Mesodermal cell (in vitro differentiated cells): ENCODE results near the gene IL7R.

Source experiments
- H3K27ac ChIP-seq: 2 replicates; pipeline ENCODE4 v1.7.0; 2013; ENCODE audit warnings: mild to moderate bottlenecking, low read depth, low read length, moderate library complexity; ENCODE audit not compliant: severe bottlenecking
- H3K36me3 ChIP-seq: 2 replicates; pipeline ENCODE4 v1.7.1; 2013; ENCODE audit warnings: mild to moderate bottlenecking, low read length, moderate library complexity; ENCODE audit not compliant: control insufficient read depth, insufficient read depth
- H3K4me1 ChIP-seq: one replicate; pipeline ENCODE4 v1.7.1; 2013; ENCODE audit warnings: mild to moderate bottlenecking, low read length; ENCODE audit not compliant: insufficient read depth, control insufficient read depth, poor library complexity, severe bottlenecking
- H3K4me3 ChIP-seq: 2 replicates; pipeline ENCODE4 v1.7.0; 2013; ENCODE audit warnings: low read length, control low read depth, mild to moderate bottlenecking; ENCODE audit not compliant: insufficient read depth, poor library complexity, severe bottlenecking; ENCODE audit errors: extremely low read depth
- H3K9me3 ChIP-seq: 2 replicates; pipeline ENCODE4 v1.7.1; 2013; ENCODE audit warnings: mild to moderate bottlenecking, low read length, moderate library complexity; ENCODE audit not compliant: control insufficient read depth
- WGBS, 2 experiments: methylation state at CpG; one replicate each; pipeline ENCODE4 v1.1.5; 2013; ENCODE audit warnings: missing lambda C conversion rate in 2 of 2; ENCODE audit not compliant: insufficient coverage in 2 of 2; 5-methylcytosine and 5-hydroxymethylcytosine counted together

The IL7R gene

GRCh38 chr5:35822511-35822910, 34.2 kb upstream of the IL7R start:
- Histone ChIP-seq H3K4me3 (no peak overlapping the region), H3K27ac (no peak overlapping the region), H3K36me3 (no peaks in the 10 kb centered on the region), H3K4me1 (no peaks in the 10 kb centered on the region), H3K9me3 (no peaks in the 10 kb centered on the region)
- 81 to 93% methylated on average over 6 to 7 of the region's 8 CpGs for WGBS, 2 experiments

- no peaks in the 10 kb centered on the region for H3K9me3 ChIP-seq
- H3K4me3 ChIP-seq = no peak overlapping the region
- H3K36me3 ChIP-seq = no peaks in the 10 kb centered on the region
- WGBS, 2 experiments = 66 to 80% methylated on average over 6 to 7 of the region's 7 CpGs
- H3K27ac ChIP-seq = no peak overlapping the region
- no peaks in the 10 kb centered on the region for H3K4me1 ChIP-seq
Observed at GRCh38 chr5:35823347-35824098, 33.2 kb upstream of the IL7R start.

DNA sequence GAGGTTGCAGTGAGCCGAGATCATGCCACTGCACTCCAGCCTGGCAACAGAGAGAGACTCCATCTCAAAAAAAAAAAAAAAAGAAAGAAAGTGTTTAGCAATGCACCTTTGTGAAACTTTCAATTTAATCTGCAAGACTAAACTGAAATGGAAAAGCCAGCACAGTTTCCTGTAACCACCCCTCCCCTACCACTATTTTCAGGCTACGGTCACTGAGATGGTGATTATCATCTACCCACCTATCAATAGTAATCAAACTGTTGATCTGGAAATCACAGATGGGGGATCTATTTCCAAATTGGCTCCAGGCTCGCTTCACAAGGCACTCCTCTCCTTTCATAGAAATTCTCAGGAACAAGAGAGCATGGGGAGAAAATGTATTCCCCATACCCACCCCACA, 30.6 kb upstream of the IL7R start:
- H3K4me1 ChIP-seq = no peaks in the 10 kb centered on the region
- no peaks in the 10 kb centered on the region for H3K9me3 ChIP-seq
- H3K4me3 ChIP-seq = no peak overlapping the region
- H3K36me3 ChIP-seq = no peaks in the 10 kb centered on the region
- WGBS, 2 experiments = 100% methylated on average over 1 of the region's 3 CpGs
- H3K27ac ChIP-seq = no peak overlapping the region

DNA sequence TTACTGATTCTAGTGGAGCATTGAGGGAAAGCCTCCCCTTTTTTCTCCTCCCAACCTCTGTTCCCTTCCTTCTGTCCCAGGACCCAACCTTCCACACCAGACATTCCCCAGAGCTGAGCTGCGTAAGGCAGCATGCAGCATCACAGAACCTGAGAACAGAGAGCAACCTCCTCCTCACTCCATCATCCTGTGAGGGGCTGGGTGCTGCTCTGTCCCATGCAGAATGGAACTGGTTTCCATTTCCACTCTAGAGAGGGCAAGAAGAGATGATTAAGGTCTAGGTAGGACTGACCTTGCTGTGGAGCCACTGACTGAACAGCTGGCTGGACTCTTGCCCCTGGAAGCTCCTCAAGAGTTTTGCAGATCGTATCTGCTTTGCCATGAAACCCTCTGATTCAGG, 30.1 kb upstream of the IL7R start:
- H3K4me3 ChIP-seq = no peak overlapping the region
- H3K27ac ChIP-seq = no peak overlapping the region
- no peaks in the 10 kb centered on the region for H3K9me3 ChIP-seq
- H3K4me1 ChIP-seq = no peaks in the 10 kb centered on the region
- 83 to 100% methylated on average over 1 to 2 of the region's 2 CpGs for WGBS, 2 experiments
- no peaks in the 10 kb centered on the region for H3K36me3 ChIP-seq

DNA sequence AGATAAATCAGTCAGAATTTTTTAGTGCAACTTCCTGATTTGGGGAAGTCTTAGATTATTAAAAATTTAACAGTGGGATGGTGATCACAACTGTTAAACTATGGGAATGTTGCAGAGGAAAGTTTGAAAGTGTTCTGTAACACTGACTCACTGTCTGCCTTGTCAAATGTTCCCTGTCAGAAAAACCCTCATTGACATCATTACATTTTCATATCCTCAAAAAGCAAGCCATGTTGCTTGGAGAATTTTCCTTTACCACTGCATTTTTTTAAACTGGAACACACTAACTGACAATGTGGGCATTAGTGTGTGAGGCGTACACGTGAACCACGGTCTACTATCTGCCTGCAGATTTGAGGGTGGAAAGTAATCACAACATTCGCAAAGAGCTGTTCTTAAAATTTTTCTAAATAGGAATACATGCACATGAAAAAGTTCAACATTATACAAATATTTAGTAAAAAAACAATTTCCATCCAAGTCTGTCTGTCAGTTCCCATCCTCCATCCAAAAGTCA, 28.6 kb upstream of the IL7R start:
- Histone ChIP-seq H3K36me3 (no peaks in the 10 kb centered on the region), H3K9me3 (no peaks in the 10 kb centered on the region), H3K4me3 (no peak overlapping the region), H3K4me1 (no peaks in the 10 kb centered on the region), H3K27ac (no peak overlapping the region)
- WGBS, 2 experiments = no CpG with 5 or more reads among the region's 4 CpGs

GRCh38 chr5:35830587-35830986, 26.1 kb upstream of the IL7R start:
- no peaks in the 10 kb centered on the region for H3K9me3 ChIP-seq
- H3K36me3 ChIP-seq = no peaks in the 10 kb centered on the region
- no peak overlapping the region for H3K27ac ChIP-seq
- H3K4me1 ChIP-seq = no peaks in the 10 kb centered on the region
- no peak overlapping the region for H3K4me3 ChIP-seq
- 67 to 92% methylated on average over 1 to 2 of the region's 4 CpGs for WGBS, 2 experiments

DNA sequence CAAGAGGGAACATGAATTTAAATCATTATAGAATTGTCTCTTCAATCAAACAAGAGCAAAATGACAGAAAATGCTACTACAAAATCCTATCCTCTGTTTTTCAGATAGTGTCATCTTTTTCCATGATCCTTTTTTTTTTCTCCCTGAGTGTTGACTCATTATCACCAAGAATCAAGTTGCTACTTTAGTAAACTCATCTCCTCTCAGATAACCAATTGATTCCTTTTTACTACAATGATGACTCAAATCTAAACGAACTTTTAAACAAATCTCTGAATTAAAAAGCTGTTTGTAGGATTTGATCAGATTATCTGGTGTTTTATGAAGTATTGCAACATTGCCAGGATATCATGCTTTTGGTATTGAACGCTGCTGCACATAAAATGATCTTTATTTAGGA, 23.9 kb upstream of the IL7R start:
- WGBS, 2 experiments = 86% methylated on average over 1 of the region's 2 CpGs; no CpG with 5 or more reads in 1 of the 2 experiments
- no peaks in the 10 kb centered on the region for H3K4me1 ChIP-seq
- H3K9me3 ChIP-seq = no peaks in the 10 kb centered on the region
- no peak overlapping the region for H3K4me3 ChIP-seq
- no peak overlapping the region for H3K27ac ChIP-seq
- H3K36me3 ChIP-seq = no peaks in the 10 kb centered on the region

DNA sequence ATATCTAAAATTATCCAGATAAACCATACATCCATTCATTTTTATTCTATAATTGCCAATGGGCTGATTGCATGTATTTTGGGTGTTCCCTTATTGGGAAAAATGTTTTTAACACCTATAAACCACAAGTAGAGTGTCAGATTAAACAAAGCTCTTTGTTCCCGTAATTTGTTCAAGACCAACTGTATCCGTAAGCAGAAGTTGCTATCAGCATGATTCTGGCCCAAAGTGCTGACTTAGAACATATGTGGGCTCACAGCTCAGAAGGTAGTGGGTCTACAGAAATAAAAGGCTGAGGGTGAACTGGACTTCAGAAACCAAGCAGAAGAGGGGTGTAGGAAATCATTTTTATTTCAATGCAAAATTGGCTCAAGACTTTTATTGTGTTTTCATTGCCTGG, 23.5 kb upstream of the IL7R start:
- Histone ChIP-seq H3K36me3 (no peaks in the 10 kb centered on the region), H3K9me3 (no peaks in the 10 kb centered on the region), H3K4me3 (no peak overlapping the region), H3K27ac (no peak overlapping the region), H3K4me1 (no peaks in the 10 kb centered on the region)
- WGBS, 2 experiments = 100% methylated on average over 2 of the region's 2 CpGs; no CpG with 5 or more reads in 1 of the 2 experiments

DNA sequence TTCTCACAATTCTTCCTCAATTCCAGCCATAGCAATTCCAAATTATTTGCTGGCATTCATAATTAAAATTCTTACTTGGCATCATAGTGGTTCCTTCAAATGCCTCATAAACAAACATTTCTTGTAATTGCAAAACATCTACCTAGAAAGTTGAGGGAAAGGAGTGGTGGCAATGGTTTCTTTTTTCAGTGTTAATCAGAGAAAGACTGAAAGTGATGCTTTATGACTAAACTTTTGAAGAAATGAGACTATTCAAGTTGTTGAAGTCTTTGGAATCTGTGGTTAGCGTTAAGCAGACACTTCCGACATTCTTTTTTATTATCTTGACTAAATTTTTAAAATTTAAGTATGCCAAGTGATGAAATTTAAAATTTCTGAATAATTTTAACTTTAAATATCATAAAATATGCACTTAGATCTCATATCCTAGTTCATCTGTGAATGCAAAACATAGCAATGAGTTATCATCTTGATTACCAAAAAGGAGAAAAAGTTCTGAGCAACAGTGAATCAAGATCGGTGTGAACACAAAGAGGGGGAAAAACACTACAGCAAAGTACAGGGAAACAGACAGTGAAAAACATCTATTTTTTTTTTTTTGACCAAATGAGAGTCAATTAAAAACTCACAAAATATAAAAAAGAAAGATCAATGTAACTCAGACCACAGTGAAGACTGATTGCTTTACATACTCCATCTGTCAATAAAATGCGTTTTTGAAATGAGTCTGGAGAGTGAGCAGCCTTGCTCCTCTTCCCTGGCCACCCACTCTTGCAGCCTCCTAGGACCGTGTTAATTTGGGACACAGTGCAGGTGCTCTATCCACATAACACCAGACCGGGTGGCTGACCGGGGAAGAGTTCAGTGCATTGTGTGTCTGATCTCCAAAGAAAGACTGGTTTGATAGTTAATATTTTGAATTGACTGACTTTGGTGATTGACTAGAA, 20.6 kb upstream of the IL7R start:
- H3K36me3 ChIP-seq = no peaks in the 10 kb centered on the region
- H3K4me1 ChIP-seq = no peaks in the 10 kb centered on the region
- no peak overlapping the region for H3K27ac ChIP-seq
- H3K4me3 ChIP-seq = no peak overlapping the region
- 93 to 94% methylated on average over 2 to 3 of the region's 7 CpGs for WGBS, 2 experiments
- no peaks in the 10 kb centered on the region for H3K9me3 ChIP-seq

DNA sequence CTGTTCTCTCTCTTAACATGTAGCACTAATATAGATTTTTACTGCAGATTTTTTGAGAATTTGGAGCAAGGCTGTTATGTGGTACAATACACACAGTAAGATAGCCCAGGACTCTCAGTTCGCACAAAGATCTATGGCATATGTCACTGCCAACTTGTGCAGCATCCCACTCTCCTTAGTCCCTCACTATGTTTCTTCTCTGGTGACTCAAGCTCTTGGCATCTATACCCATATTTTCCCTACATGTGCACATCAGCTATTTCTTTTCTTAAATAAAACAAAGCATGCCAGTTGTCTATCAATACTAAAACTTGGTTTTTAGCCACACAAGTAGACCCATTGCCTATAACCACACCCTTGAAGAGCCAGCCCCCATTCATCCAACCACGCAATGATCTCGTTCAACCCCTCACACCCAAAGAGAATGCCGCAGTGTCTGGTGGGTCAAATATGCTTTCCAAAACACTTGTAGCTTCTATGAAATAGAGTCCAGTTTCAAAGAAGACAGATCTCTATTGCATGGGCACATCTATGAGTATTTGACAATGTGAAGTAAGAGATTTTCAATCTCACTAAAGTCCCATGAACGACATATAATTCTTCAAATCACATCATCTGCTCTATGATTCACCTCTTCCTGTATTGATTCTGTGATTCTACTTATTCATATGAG, 18.2 kb upstream of the IL7R start:
- WGBS, 2 experiments = 85 to 100% methylated on average over 1 of the region's 5 CpGs
- Histone ChIP-seq H3K36me3 (no peaks in the 10 kb centered on the region), H3K4me1 (no peaks in the 10 kb centered on the region), H3K9me3 (peaks cover 4% of the 10 kb centered on the region), H3K4me3 (no peak overlapping the region), H3K27ac (no peak overlapping the region)
